Mesodermal cell (in vitro differentiated cells): ENCODE data around the gene ADAMTS2.

ENCODE experiments used
- H3K27ac ChIP-seq: 2 replicates; pipeline ENCODE4 v1.7.0; 2013; ENCODE audit warnings: mild to moderate bottlenecking, low read depth, low read length, moderate library complexity; ENCODE audit not compliant: severe bottlenecking
- H3K36me3 ChIP-seq: 2 replicates; pipeline ENCODE4 v1.7.1; 2013; ENCODE audit warnings: mild to moderate bottlenecking, low read length, moderate library complexity; ENCODE audit not compliant: control insufficient read depth, insufficient read depth
- H3K4me1 ChIP-seq: one replicate; pipeline ENCODE4 v1.7.1; 2013; ENCODE audit warnings: mild to moderate bottlenecking, low read length; ENCODE audit not compliant: insufficient read depth, control insufficient read depth, poor library complexity, severe bottlenecking
- H3K4me3 ChIP-seq: 2 replicates; pipeline ENCODE4 v1.7.0; 2013; ENCODE audit warnings: low read length, control low read depth, mild to moderate bottlenecking; ENCODE audit not compliant: insufficient read depth, poor library complexity, severe bottlenecking; ENCODE audit errors: extremely low read depth
- H3K9me3 ChIP-seq: 2 replicates; pipeline ENCODE4 v1.7.1; 2013; ENCODE audit warnings: mild to moderate bottlenecking, low read length, moderate library complexity; ENCODE audit not compliant: control insufficient read depth
- WGBS, 2 experiments: methylation state at CpG; one replicate each; pipeline ENCODE4 v1.1.5; 2013; ENCODE audit warnings: missing lambda C conversion rate in 2 of 2; ENCODE audit not compliant: insufficient coverage in 2 of 2; 5-methylcytosine and 5-hydroxymethylcytosine counted together

The ADAMTS2 gene

GRCh38 chr5:179125789-179126505 is 219.3 kb downstream of the ADAMTS2 start:
- Histone ChIP-seq H3K9me3 (peaks cover 20% of the 10 kb centered on the region), H3K27ac (no peak overlapping the region), H3K4me3 (no peak overlapping the region), H3K4me1 (no peaks in the 10 kb centered on the region), H3K36me3 (no peaks in the 10 kb centered on the region)
- 93 to 94% methylated on average over 14 to 19 of the region's 25 CpGs for WGBS, 2 experiments

DNA sequence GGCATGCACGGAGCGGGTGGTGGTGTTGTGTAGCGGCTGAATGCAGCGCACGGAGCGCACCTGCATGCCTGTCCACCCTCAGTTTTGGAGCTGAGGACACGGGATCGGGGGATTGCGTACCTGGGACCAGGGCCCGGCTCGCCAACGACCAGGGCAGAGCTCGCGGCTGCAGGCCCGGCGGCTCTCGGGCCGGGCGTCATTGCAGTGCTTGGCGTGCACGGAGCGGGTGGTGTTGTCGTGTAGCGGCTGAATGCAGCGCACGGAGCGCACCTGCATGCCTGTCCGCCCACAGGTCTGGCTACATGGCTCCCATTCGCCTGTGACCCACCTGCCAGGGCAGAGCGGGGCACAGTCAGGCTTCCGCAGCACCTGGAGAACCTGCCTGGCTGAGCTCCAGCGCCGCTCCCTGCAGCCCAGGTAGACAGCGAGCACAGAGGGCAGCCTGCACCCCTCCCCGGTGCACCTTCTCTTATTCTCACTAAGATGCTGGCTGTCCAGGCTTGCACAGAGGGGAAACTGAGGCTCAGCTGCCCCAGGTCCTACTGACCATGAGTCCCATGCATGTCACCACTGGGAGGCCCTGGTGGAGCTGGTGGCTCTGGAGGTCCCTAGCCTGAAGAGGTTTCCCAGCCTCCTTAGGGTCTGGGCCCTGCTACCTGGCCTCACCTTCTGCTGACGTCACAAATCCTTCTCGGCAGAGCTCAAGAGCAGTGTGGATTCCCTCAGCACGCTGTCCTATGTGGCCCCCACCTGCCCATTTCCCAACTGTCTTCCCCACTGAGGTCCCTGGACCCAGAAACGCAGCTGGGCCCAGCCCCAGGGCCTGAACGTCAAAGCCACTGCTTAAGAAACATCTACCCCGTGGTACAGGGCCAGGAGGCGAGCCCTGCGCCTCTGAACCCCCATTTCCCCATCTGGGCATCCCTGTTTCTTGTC is 220.1 kb downstream of the ADAMTS2 start:
- 84 to 94% methylated on average over 28 to 42 of the region's 43 CpGs for WGBS, 2 experiments
- no peaks in the 10 kb centered on the region for H3K4me1 ChIP-seq
- H3K27ac ChIP-seq, result no peak overlapping the region
- H3K36me3 ChIP-seq, result no peaks in the 10 kb centered on the region
- peaks cover 24% of the 10 kb centered on the region for H3K9me3 ChIP-seq
- no peak overlapping the region for H3K4me3 ChIP-seq

DNA sequence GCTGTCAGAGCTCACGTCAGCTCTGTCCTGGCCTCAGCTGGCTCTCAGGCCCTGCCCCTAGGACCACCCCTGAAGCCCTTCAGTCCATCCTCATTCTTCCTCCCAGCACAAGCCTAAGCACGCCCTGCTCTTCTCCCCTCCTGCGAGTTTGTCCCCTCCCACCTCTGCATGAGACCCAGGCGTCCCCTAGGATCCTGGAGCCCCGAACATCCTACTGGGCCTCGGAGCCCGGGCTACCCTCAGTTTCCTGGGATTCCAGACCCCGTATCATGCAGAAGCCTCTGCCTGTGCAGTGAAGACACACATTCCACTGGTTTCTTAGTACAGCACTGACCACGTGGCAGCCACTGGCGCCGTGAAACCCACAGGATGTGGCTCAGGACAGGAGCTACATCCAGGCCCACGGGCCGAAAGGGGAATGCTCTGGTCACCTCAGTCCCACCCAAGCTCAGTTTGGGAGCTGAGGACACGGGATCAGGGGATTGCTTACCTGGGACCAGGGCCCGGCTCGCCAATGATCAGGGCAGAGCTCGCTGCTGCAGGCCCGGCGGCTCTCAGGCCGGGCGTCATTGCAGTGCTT is 220.9 kb downstream of the ADAMTS2 start:
- Histone ChIP-seq H3K36me3 (no peaks in the 10 kb centered on the region), H3K27ac (no peak overlapping the region), H3K9me3 (peaks cover 30% of the 10 kb centered on the region), H3K4me3 (no peak overlapping the region), H3K4me1 (no peaks in the 10 kb centered on the region)
- 91% methylated on average over 20 to 21 of the region's 21 CpGs for WGBS, 2 experiments

GRCh38 chr5:179123491-179124272 is 221.6 kb downstream of the ADAMTS2 start:
- H3K4me1 ChIP-seq, result no peaks in the 10 kb centered on the region

GRCh38 chr5:179123109-179123426 is 222.2 kb downstream of the ADAMTS2 start:
- Histone ChIP-seq H3K27ac (no peak overlapping the region), H3K36me3 (no peaks in the 10 kb centered on the region), H3K4me1 (no peaks in the 10 kb centered on the region), H3K4me3 (no peak overlapping the region), H3K9me3 (peaks cover 30% of the 10 kb centered on the region)
- WGBS, 2 experiments, result 89% methylated on average over 2 of the region's 2 CpGs; no CpG with 5 or more reads in 1 of the 2 experiments

More at GRCh38 chr5:179123491-179124272, 221.6 kb downstream of the ADAMTS2 start:
- H3K4me3 ChIP-seq, result no peak overlapping the region
- 90 to 95% methylated on average over 18 of the region's 19 CpGs for WGBS, 2 experiments
- no peaks in the 10 kb centered on the region for H3K36me3 ChIP-seq
- no peak overlapping the region for H3K27ac ChIP-seq
- H3K9me3 ChIP-seq, result peaks cover 30% of the 10 kb centered on the region

- Histone ChIP-seq H3K4me1 (no peaks in the 10 kb centered on the region), H3K27ac (no peak overlapping the region), H3K4me3 (no peak overlapping the region), H3K9me3 (peaks cover 30% of the 10 kb centered on the region), H3K36me3 (no peaks in the 10 kb centered on the region)
- 90 to 94% methylated on average over 16 to 18 of the region's 19 CpGs for WGBS, 2 experiments
Measured at GRCh38 chr5:179122411-179123108, 222.7 kb downstream of the ADAMTS2 start.

DNA sequence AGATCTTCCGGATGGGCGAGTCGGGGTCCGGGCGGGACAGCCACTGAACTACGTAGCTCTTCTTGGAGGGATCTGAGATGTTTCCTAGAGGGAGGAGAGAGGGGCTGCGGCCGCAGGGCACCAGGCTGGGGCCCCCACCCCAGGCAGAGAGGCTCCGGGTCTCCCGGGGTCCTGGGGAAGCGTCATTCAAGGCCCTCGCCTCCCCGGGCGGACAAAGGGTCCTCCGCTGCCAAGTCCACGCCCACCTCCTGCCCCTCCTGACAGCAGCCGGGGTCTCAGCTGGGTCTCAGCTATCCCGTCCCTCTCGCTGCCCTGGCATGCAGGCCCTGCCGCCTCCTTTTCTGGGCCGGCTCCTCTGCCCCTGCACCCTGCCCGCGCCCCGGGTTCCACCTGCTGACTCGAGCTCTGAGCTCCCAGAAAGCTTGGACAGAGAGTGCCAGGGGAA is 223.6 kb downstream of the ADAMTS2 start:
- peaks cover 33% of the 10 kb centered on the region for H3K9me3 ChIP-seq
- H3K4me1 ChIP-seq, result no peaks in the 10 kb centered on the region
- no peak overlapping the region for H3K4me3 ChIP-seq
- no peak overlapping the region for H3K27ac ChIP-seq
- no peaks in the 10 kb centered on the region for H3K36me3 ChIP-seq
- 91 to 96% methylated on average over 16 to 22 of the region's 25 CpGs for WGBS, 2 experiments

GRCh38 chr5:179120951-179121666 is 224.2 kb downstream of the ADAMTS2 start:
- H3K27ac ChIP-seq, result no peak overlapping the region
- H3K4me1 ChIP-seq, result no peaks in the 10 kb centered on the region
- H3K36me3 ChIP-seq, result no peaks in the 10 kb centered on the region
- H3K9me3 ChIP-seq, result peaks cover 38% of the 10 kb centered on the region
- 94 to 96% methylated on average over 51 to 74 of the region's 75 CpGs for WGBS, 2 experiments
- H3K4me3 ChIP-seq, result no peak overlapping the region

DNA sequence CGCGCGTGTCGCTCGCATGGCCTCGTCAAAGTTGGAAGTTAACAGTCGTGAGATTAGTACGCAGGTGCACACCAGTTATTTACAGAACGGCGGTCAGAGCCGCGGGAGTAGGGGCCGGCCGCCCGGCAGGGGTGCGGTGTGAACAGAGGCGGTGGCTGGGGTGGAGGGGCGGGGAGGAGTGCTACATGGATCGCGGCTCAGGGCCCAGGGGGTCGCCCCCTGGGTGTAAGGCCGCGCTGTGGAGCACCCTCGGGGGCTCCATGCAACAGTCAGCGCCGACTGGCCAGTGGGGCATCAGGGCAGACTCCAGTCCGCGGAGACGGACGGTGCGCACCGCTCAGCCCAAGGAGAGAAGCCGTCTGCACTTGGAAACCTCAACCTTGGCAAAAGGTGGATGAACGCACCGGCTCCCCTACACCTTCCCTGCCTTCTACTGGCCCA is 224.8 kb downstream of the ADAMTS2 start:
- Histone ChIP-seq H3K27ac (no peak overlapping the region), H3K4me1 (no peaks in the 10 kb centered on the region), H3K9me3 (peaks cover 39% of the 10 kb centered on the region), H3K4me3 (no peak overlapping the region), H3K36me3 (no peaks in the 10 kb centered on the region)
- WGBS, 2 experiments, result 96 to 97% methylated on average over 29 to 35 of the region's 35 CpGs
